Effector CD4-positive, alpha-beta T cell (primary cell): Measurements from ENCODE around the gene SEPTIN3. TPM values are rescaled to one million over a fixed set of nuclear protein-coding genes. Genes with fewer than 3 reads are reported as not detected.

ENCODE experiments used
- DNase-seq: peaks from one replicate; pipeline ENCODE4 v3.0.0-alpha.2; 2020
- total RNA-seq: gene quantifications from one replicate; lab custom pipeline; 2026; lab: John Stamatoyannopoulos, UW

Gene SEPTIN3, protein sequence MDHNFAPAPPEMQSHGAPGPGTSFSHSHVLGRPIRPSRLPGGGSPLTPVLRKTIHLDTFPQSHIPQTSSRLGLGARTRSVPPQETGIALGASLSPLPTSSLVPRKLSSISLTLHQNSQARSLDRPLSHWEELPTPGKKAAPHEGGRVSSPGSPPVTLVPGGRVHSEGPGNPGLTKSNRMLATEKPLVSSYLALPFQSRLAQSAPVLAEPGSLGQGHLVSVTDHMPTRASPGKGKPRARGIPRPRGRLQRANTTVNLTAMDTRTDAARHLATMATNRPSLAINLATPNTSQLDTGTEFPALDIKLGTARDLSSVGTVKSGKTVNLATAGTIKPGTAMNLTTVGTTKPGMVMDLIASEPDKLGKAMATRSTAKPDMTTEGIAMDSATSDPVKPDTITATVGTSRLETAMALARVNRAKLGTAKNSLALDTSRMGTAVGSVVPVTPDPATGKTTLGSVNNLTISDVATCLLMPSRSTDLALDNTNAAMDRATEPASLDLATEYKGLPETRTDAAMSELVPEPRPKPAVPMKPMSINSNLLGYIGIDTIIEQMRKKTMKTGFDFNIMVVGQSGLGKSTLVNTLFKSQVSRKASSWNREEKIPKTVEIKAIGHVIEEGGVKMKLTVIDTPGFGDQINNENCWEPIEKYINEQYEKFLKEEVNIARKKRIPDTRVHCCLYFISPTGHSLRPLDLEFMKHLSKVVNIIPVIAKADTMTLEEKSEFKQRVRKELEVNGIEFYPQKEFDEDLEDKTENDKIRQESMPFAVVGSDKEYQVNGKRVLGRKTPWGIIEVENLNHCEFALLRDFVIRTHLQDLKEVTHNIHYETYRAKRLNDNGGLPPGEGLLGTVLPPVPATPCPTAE
- total RNA-seq, result not detected

DNA sequence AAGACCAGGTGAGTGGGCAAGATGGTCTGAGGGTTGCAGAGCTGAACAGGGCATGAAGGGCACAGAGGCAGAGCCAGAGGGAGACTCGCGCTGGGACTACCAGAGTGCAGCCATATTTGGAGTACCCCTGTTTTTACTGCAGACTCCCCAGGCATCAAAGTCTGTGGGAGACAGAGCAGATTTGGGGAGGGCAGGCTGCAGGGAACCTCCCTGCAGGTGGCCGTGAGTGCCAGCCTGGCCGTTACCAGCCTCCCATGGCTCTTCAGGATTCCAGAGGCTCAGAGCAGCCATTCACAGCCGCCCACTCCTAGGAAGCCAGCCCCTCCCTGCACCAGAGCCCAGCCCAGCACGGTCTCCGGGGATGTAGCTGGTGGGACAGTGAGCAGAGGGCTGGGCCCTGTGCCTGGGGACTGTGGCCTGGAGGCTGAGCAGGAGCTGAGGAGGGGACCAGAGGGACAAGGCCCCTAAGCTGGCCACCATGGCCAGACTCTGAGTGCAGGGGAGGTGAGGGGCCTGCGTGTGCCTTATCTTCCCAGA is at the start of gene SEPTIN3:
TSS of gene SEPTIN3 (plus strand) at position 334 of the 537 bp plus-strand sequence. CDS start 2,050 bp downstream, outside the sequence.
- no peak for DNase-seq

DNA sequence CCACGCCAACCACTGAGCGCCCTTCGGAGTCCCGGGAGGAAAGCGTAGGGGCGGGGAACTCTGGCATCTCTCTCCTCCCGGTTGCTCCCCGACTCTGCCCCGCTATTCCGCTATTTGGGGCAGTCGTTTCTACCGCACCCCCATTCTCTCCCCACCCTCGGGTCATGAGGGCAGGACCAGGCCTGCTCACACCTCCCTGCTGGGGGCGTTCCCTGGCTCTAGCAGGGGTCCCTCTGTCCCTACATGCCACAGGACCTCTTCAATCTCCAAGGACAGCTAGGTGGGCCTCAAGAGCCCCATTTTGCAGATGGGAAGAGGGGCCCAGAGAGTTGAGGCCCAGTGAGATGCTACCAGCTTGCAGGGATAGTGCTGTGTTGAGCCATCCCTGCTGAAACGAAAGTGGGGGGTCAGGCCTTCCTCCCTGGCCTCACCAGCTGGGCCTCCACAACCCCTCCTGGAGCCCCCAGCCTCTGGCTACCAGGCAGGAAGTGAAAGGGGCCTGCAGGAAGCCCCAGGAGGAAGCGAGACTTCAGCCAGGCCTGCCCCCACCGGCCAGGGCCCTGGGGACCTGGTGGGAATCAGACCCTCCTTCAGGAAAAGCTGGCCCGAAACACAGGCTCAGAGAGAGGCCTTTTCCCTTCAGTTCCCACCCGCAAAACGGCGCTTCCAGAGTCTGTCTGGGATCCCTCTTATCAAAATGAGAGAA is 48.8 kb upstream of the SEPTIN3 start:
- no peak for DNase-seq

DNA sequence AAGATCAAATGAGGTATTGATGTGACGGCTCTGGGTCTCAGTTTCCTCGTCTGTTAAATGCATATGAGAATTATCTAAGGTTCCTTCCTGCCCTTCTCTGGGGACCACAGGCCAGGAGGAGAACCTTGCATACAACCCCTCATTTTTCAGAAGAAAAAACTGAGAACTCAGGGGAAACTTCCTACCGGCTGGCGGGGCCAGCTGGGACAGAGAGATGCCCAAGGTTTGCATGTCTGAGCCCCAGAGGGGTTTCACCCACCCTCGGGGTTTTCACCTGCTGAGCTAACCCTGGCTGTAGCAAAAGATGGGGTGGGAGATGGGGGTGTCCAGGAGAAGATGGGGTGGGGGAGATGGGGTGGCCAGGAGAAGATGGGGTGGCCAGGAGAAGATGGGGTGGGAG is 46.9 kb upstream of the SEPTIN3 start:
- DNase-seq, result no peak

DNA sequence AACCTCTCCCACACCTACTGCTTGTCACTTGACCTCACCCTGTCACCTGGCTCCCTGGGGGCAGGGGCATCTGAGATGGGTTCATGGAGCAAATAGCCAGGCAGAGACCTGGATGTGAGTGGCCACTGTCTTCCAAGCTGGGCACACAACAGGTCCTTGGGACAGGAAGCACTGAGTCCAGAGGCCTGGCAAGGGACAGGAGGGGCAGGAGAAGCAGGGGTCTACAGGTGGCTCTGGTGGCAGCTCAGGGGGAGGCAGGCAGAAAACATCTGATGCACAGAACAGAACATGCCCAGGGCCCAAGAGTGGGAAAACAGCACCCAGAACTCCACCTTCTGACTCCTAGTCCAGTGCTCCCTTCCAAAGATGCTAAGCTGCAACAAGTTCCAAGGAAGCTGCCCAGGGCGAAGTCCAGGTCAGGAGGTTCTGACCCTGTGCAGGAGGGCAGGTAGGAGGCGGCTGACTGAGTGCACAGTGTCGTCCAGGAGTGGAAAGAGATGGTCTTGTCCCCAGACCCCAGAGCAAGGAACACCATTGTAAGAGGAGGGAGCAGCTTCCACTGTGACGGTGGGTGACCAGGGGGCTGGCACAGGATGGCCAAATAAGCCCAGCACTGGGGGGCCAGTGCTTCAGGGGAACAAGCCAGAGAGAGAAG is 46.2 kb upstream of the SEPTIN3 start:
- DNase-seq, result no peak

DNA sequence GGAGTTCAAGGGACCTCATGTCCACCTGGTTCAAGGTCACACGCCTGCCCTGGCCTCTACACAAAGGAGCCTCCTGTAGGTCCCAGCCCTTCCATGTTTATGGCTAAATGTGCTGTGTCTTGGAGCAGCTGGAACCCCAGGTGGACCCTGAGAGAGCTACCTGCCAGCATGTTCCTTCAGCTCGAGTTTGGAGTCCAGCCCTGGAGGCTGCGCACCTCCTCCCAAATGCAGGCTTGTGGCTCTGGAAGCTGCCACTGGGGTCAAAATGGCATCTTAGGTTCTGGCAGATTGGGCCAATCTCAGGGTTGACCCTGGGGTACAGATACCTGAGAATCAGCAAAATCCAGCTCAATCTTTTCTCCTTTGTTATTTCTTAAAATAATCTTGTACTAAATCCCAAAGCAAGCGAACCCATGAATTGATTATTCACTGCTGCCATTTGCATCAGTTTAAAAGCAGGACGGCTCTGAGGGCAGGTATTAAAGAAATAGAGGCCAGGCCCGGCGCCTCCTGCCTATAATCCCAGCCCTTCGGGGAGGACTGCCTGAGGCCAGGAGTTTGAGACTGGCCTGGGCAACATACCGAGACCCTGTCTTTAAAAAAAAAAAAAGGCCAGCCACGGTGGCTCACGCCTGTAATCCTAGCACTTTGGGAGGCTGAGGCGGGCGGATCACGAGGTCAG is 45.5 kb upstream of the SEPTIN3 start:
- no peak for DNase-seq

DNA sequence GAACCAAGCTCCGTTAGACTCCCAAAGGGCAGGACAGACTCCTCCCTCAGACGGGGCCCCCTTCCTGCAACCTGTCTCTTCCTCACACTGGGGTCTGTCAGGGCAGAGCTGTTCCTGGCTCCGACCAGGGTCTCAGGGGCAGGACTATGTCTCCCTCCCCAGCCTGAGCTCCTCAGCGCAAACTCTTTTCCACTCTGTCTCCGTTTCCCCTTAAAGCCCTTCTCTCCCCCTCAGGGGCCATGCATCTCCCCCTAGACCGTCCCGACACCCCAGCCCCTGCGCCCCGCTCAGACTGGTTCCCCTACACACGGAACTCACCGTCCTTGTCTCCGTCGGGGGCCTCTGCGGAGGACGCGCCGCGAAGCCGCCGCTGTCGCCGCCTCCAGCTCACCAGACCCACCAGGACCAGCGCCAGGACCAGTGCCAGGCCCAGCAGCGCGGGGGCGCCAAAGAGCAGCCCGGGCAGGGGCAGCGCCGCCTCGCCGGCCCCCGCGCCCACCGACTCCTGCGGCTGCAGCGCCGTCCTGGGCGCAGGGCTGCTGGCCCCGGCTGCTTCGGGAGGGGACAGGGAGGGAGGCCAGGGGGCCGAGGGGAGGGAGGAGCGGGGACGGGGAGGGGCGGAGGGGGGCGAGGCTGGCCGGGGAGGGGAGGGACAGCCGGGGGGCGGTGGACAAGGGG is 43.3 kb upstream of the SEPTIN3 start:
- DNase-seq, result peak; percentile 75

DNA sequence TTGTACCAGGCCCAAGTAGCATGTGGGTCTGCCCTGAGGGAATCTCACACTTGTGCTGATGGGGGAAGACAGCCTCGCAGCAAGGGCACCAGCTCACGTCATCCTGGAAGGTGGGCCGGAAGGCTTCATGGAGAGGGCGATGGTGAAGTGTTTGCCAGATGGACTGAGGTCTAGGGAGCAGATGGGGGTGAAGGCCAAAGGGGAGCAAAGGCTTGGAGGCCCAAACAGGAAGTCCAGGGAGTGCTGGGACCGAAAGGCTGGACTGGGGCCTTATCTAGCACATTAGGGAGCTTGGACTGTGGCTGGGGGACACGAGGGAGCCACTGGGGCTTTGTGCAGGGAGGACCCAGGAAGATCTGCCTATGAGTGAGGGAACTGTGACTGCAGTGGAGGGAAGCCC is 41.4 kb upstream of the SEPTIN3 start:
- DNase-seq, result no peak

DNA sequence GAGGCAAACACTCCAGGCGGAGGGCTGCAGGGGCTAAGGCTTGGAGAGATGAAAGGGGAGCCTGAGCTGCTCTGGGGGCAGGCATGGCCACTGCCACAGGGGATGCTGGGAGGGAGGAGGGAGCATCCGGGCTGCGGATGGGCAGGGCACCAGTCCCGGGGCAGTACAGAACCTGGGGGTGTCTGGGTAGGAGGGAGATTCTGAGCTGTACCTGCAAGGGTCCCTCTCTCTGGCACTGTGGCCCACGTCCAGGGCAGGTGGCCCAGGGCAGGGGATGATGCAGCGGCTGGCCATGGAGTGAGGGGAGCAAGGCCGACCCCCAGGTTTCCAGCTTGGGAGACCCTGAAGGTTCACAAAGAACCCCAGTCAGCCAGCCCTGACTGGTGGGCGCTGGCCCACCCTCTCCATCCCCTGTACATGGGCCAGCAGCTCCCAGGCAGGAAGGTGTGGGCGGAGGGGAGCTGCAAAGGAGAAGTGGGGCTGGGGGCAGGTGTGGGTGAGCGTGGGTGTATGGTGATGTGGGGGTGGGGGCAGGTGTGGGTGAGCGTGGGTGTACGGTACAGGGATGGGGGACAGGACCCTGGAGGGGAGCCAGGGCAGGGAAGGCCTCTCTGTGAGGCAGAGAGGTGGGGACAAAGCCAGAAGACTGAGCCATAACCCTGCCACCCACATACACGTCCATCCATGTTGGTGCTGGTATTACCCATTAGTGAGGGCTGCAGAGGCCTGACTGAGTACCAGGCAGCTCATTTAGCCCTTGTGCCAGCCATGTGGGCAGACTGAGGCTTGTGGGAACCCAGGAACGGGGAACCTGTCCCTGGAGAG is 40.4 kb upstream of the SEPTIN3 start:
- no peak for DNase-seq

DNA sequence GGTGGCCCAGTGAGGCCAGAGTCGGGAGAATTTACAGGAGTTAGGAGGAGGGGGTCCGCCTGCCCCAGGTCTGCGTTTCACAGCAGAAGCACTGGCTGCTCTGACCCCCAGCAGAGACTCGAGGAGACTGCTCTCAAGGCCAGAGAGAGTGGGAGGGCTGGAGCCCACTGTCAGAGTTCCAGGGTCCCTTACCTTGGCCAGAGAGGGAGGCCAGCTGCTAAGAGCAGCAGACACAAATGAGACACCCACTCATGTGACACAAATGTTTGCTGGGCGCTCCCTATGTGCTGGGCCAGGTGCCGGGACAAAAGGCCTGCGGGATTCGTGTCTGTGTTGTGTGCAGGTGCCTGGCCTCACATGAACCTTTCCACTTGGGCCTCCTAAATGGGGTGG is 39.8 kb upstream of the SEPTIN3 start:
- DNase-seq, result no peak

DNA sequence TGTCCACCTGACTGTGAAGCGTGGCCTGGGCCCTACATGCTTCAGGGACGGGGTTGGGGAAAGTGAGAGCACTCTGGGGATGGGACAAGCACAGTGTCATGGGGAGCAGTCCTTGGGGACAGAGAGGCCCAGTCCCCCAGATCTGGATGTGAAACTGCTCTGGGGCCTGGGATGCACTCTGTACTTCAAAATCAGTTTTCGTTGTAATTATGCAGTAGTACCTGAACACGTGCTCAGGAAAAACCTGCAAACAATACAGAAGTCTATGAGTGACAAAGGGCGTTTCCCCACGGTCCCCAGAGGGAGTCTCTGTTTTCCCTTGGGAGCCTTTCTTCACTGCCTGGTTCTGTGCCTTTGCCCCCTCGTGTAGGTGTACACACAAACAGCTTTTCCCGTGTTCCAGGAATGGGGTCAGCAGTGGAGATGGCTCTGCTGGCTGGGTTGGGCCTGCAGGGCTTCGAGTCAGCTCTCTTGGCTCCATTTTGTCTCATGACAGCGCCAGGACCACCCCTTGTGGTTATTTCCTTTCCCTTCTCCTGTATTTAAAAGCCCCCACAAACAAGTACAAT is 37.5 kb upstream of the SEPTIN3 start:
- DNase-seq, result no peak

DNA sequence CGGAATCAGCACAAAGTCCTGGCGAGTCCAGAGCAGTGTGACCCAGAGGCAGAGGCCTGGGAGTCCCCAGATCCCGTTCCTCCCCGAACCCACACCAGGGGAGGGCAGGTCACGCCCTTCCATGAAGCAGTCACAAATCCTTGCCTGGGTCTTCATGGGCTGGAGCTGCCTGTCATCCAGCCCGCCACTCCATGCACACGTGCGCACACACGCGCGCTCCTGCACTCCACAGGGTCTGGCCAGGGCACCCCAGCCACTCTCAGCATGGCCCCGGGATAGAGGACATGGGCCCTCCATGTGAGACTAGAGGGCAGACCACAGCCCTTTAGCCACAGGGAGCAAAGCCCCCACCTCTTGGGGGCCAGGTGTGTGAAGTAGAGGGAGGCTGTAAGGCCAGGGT is 36.9 kb upstream of the SEPTIN3 start:
- DNase-seq, result no peak

DNA sequence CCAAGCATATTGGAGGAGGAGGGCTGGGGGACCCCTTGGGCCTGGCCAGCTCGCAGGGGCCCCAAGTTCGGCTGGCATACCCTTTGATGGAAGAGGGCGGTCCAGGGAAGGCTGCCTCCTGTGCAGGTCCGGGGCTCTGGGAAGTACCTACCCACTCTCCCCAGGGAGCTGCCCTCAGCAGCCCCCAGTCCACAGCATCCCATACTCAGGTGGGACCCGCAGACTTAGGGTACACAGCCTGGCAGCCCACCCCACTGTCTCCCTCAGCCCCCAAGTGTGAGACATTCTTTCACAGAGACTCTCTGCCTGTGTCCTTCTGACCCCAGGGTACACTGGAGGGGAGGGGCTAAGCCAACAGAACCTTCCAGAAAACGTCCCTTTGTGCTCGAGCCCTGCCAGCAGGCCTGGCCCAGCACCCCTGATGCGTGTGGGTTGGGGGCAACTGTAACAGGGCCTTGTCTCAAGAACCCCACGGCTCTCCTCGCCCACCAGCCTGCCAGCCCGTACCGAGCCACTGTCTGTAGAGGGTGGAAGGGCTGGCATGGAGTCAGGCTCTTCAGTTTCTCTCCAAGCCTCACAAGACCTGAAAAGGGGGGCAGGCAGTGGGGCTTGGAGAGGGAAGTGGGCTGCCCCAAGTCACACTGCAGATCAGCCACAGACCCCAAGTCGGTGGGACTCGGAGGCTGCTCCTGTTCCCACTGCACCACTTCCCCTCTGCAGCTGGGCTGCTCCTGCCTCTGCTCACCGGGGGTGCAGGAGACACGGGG is 35.6 kb upstream of the SEPTIN3 start:
- no peak for DNase-seq

DNA sequence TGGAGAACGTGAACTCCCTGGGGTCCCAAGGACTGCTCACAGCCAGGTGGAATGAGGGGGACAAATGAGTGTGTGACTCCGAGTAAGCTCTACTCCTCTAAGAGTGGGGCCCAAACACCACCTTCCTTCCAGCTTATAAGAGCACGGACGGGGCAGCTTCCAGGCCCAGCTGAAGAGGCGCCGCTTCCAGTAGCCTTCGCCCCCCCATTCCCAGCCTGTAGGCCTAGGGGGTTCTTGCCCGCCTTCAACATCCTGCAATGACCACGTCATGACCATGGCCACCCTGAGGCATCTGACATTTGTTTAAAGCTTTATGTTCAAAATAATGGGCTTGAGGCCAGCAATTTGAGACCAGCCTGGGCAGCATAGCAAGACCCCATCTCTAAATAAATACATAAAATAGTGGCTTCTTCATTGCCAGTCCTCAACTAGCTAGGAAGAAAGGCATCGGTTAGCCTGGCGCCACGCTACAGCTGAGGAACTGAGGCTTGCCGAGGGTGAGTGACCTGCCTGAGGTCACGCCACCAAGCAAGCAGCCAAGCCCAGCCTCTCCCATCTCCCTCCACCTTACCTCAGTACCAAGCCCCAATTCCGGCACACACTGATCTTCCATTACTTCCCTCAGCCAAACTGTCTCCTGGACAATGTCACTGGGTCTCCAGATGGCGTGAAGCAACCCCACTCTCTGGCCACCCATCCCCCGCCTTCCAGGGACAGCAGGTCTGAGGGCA is 34.8 kb upstream of the SEPTIN3 start:
- DNase-seq, result no peak

DNA sequence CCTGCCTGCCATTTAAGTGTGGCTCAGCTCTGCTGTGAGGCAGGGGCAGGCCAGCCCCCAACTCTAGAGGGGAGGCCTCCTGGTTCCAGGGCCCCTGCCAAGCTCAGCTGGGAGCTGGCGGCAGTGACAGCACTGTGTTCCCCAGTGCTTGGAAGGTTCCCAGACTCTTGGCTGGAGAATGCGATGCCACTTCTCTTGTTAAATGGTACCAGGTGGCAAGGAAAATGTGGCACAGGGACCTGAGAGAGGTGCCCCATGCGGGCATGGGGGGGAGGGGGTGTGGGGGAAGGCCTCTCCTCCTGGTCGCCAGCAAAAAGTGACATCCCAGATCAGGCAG is 34.3 kb upstream of the SEPTIN3 start:
- no peak for DNase-seq

DNA sequence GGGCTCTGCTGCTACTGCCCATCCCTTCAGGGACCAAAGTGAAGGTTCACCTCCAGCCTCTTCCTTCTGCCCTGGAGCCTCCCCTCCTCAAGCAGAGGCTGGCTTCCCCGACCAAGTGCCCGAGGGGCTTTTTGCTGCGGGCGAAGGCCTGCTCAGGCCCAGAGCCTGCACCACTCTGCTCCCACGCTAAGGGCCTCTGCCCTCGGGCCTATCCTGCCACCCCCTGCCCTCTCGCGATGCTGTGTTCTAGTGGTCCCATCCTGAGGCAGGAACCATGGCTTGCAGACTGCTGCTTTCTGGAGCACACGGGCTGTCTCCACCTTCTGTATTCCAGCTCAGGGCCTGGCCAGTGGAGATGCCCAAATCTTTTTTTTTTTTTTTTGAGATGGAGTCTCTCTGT is 33.7 kb upstream of the SEPTIN3 start:
- DNase-seq, result no peak

DNA sequence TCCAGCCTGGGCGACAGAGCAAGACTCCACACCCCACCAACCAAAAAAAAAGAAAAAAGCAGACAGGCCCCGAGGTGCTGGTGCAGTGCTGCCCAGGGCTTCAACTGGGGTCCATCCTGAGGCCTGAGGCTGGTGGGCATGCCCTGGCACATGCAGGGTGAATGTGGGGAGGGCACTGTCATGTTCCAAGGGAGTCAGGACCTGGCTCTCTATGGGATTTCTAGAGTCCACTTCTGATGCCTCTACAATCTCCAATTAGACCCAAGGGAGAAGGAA is 32.4 kb upstream of the SEPTIN3 start:
- no peak for DNase-seq

DNA sequence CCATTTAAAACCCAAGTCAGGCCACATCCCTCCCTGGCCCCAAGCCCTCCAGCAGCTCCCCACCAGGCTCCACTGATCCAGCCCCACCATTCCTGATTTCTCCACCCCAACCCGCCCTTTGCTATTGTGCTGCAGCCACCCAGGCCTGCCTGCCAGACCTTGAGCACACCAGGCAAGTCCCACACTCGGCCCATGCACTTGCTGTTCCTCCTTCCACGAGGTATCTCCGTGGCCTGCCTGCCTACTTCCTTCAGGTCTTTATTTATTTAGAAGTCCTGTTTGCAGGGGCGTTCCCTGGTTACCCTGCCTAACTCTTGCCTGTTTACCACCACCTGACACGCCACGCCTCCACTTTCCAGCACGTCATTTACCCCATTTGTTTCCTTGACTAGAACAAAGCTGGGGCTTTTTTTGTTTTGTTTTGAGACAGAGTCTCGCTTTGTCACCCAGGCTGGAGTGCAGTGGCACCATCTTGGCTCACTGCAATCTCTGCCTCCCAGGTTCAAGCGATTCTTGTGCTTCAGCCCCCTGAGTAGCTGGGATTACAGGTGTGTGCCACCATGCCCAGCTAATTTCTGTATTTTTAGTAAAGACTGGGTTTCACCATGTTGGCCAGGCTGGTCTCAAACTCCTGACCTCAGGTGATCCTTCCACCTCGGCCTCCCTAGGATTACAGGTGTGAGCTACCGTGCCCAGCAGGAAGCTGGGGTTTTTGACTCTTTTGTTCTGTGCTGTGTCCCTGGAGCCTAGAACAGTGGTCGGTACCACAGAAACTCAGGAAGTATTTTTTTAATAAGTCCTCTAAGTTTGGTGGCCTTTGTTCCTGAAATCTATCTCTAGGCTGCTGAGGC is 29.0 kb upstream of the SEPTIN3 start:
- DNase-seq, result peak; percentile 96
